ENCODE data around the gene SLC18A2.
"Not testable (repeated sequence)": the region's sequence is repeated elsewhere in the genome, so short reads cannot be mapped to it uniquely, and the experiment has no call there.

Gene SLC18A2

GRCh38 chr10:117240621-117241529 is at the start of gene SLC18A2:
TSS of gene SLC18A2 (plus strand) at chr10:117241114. CDS start at chr10:117241694, 580 bp downstream.
- no peak for DNase-seq (ENCODE audit: low read depth)

GRCh38 chr10:117197189-117197588 is 43.7 kb upstream of the SLC18A2 start, which contains the start of gene KCNK18:
TSS of gene KCNK18 (plus strand) at chr10:117197489. CDS start at chr10:117197489, 0 bp downstream.
- DNase-seq (ENCODE audit: low read depth), result no peak

GRCh38 chr10:117198088-117198487 is 42.8 kb upstream of the SLC18A2 start:
- no peak for DNase-seq (ENCODE audit: low read depth)

GRCh38 chr10:117201826-117202225 is 39.1 kb upstream of the SLC18A2 start:
- no peak for DNase-seq (ENCODE audit: low read depth)

GRCh38 chr10:117204316-117204715 is 36.6 kb upstream of the SLC18A2 start:
- DNase-seq (ENCODE audit: low read depth), result no peak

GRCh38 chr10:117212176-117212575 is 28.7 kb upstream of the SLC18A2 start:
- no peak for DNase-seq (ENCODE audit: low read depth)

- DNase-seq (ENCODE audit: low read depth), result no peak
Observed at GRCh38 chr10:117214401-117214800, 26.5 kb upstream of the SLC18A2 start.

- DNase-seq (ENCODE audit: low read depth), result no peak
Observed at GRCh38 chr10:117215079-117215478, 25.8 kb upstream of the SLC18A2 start.

- DNase-seq (ENCODE audit: low read depth), result no peak
Observed at GRCh38 chr10:117216028-117216427, 24.9 kb upstream of the SLC18A2 start.

GRCh38 chr10:117216611-117217195 is 24.2 kb upstream of the SLC18A2 start:
- peak; percentile 24 for DNase-seq (ENCODE audit: low read depth)

GRCh38 chr10:117217196-117217761 is 23.6 kb upstream of the SLC18A2 start:
- DNase-seq (ENCODE audit: low read depth), result no peak

GRCh38 chr10:117218654-117219053 is 22.3 kb upstream of the SLC18A2 start:
- no peak for DNase-seq (ENCODE audit: low read depth)

- no peak for DNase-seq (ENCODE audit: low read depth)
Observed at GRCh38 chr10:117221156-117221711, 19.7 kb upstream of the SLC18A2 start.

- no peak for DNase-seq (ENCODE audit: low read depth)
Observed at GRCh38 chr10:117222552-117222951, 18.4 kb upstream of the SLC18A2 start.

GRCh38 chr10:117222976-117223692 is 17.8 kb upstream of the SLC18A2 start:
- no peak for DNase-seq (ENCODE audit: low read depth)

GRCh38 chr10:117223693-117224430 is 17.1 kb upstream of the SLC18A2 start:
- DNase-seq (ENCODE audit: low read depth), result no peak

GRCh38 chr10:117224881-117225280 is 16.0 kb upstream of the SLC18A2 start:
- no peak for DNase-seq (ENCODE audit: low read depth)

GRCh38 chr10:117226813-117227451 is 14.0 kb upstream of the SLC18A2 start:
- no peak for DNase-seq (ENCODE audit: low read depth)

- no peak for DNase-seq (ENCODE audit: low read depth)
Observed at GRCh38 chr10:117228210-117228609, 12.7 kb upstream of the SLC18A2 start.

- DNase-seq (ENCODE audit: low read depth), result not testable (repeated sequence)
Observed at GRCh38 chr10:117230107-117230506, 10.8 kb upstream of the SLC18A2 start.
